IMR-90 (cell line): Measurements from ENCODE around the gene PTEN. TPM values are rescaled to one million over a fixed set of nuclear protein-coding genes. Genes with fewer than 3 reads are reported as not detected.

ENCODE experiments used
- ATAC-seq: fragments of 200-7000 bp; cut with Tn5 transposase; 2 replicates; pipeline ENCODE4 v1.9.1; 2020; ENCODE audit warnings: low read depth, mild to moderate bottlenecking, moderate library complexity
- BruUV-seq: library from RNA; stranded (reverse); fragments of 400-500 nt; replicated peaks from 2 replicates; lab custom pipeline; 2021; lab: Mats Ljungman, UMichigan
- CTCF ChIA-PET: fragments of 300-600 bp; formaldehyde crosslinking; extraction: SDS; loops from one replicate; lab custom pipeline; 2021; ENCODE audit warnings: antibody characterized with exemption; lab: Yijun Ruan, JAX
- POLR2A ChIA-PET: fragments of 300-600 bp; sonication (Branson Sonifier 250); formaldehyde crosslinking; loops from one replicate; lab custom pipeline; 2022; ENCODE audit warnings: antibody characterized with exemption; ENCODE audit not compliant: unreplicated experiment; lab: Charles Lee
- DNase-seq: peaks from one replicate; pipeline ENCODE4 v3.0.0; 2013
- H2AFZ ChIP-seq: replicated peaks from 2 replicates; pipeline ENCODE3; 2013; ENCODE audit warnings: low read length, mild to moderate bottlenecking; ENCODE audit not compliant: poor library complexity
- H2AK5ac ChIP-seq: 2 replicates; pipeline ENCODE4 v1.6.1; 2013; ENCODE audit warnings: low read depth, low read length, inconsistent platforms
- H2AK9ac ChIP-seq: replicated peaks from 2 replicates; pipeline ENCODE3; 2013; ENCODE audit warnings: mild to moderate bottlenecking, low read depth, low read length, moderate library complexity; ENCODE audit not compliant: poor library complexity
- H2BK120ac ChIP-seq: 2 replicates; pipeline ENCODE4 v1.6.1; 2013; ENCODE audit warnings: low read depth, low read length, inconsistent platforms
- H2BK15ac ChIP-seq: 3 replicates; pipeline ENCODE4 v1.6.1; 2013; ENCODE audit warnings: low read depth, low read length, inconsistent platforms
- H2BK20ac ChIP-seq: 2 replicates; pipeline ENCODE4 v1.6.1; 2013; ENCODE audit warnings: low read depth, mild to moderate bottlenecking, inconsistent platforms, low read length, moderate library complexity
- H2BK5ac ChIP-seq: 2 replicates; pipeline ENCODE4 v1.6.1; 2013; ENCODE audit warnings: mild to moderate bottlenecking, low read depth, low read length, inconsistent platforms; ENCODE audit not compliant: poor library complexity, severe bottlenecking
- H3K14ac ChIP-seq: replicated peaks from 2 replicates; pipeline ENCODE4 v1.6.1; 2013; ENCODE audit warnings: low read depth, low read length, inconsistent platforms
- H3K18ac ChIP-seq: 2 replicates; pipeline ENCODE4 v1.6.1; 2013; ENCODE audit warnings: low read depth, low read length, control low read depth
- H3K23ac ChIP-seq: 2 replicates; pipeline ENCODE4 v1.6.1; 2013; ENCODE audit warnings: low read depth, low read length, inconsistent platforms
- H3K27ac ChIP-seq: 2 replicates; pipeline ENCODE4 v1.5.1; 2013; ENCODE audit warnings: mild to moderate bottlenecking, control low read depth, low read length; ENCODE audit not compliant: insufficient read depth
- H3K27me3 ChIP-seq: 2 replicates; pipeline ENCODE4 v1.6.1; 2013; ENCODE audit warnings: low read length; ENCODE audit not compliant: control insufficient read depth, insufficient read depth
- H3K36me3 ChIP-seq: 2 replicates; pipeline ENCODE4 v1.6.1; 2013; ENCODE audit warnings: low read length, mixed read lengths; ENCODE audit not compliant: control insufficient read depth, insufficient read depth
- H3K4ac ChIP-seq: 2 replicates; pipeline ENCODE4 v1.6.1; 2013; ENCODE audit warnings: low read depth, low read length, inconsistent platforms
- H3K4me1 ChIP-seq: 2 replicates; pipeline ENCODE4 v1.6.1; 2013; ENCODE audit warnings: low read length, mixed read lengths; ENCODE audit not compliant: control insufficient read depth, insufficient read depth
- H3K4me2 ChIP-seq: 2 replicates; pipeline ENCODE4 v1.6.1; 2013; ENCODE audit warnings: low read depth, mild to moderate bottlenecking, control low read depth, low read length, moderate library complexity
- H3K4me3 ChIP-seq: 2 replicates; pipeline ENCODE4 v1.5.1; 2013; ENCODE audit warnings: low read depth, mild to moderate bottlenecking, control low read depth, low read length, moderate library complexity; ENCODE audit not compliant: insufficient read depth
- H3K56ac ChIP-seq: 2 replicates; pipeline ENCODE4 v1.6.1; 2013; ENCODE audit warnings: low read length, inconsistent platforms; ENCODE audit not compliant: insufficient read depth; ENCODE audit errors: extremely low read depth
- H3K79me1 ChIP-seq, 2 experiments: 2 replicates each; pipeline ENCODE4 v1.6.1; 2013; ENCODE audit warnings: low read length in 2 of 2, inconsistent platforms in 1 of 2, low read depth in 1 of 2
- H3K9ac ChIP-seq: 2 replicates; pipeline ENCODE4 v1.6.1; 2013; ENCODE audit warnings: low read depth, low read length, control low read depth
- H3K9me1 ChIP-seq: 2 replicates; pipeline ENCODE4 v1.6.1; 2013; ENCODE audit warnings: low read length, inconsistent platforms; ENCODE audit not compliant: insufficient read depth
- H3K9me3 ChIP-seq: 2 replicates; pipeline ENCODE4 v1.6.1; 2013; ENCODE audit warnings: low read length; ENCODE audit not compliant: control insufficient read depth, insufficient read depth
- H4K20me1 ChIP-seq: 2 replicates; pipeline ENCODE4 v1.6.1; 2013; ENCODE audit warnings: low read length, inconsistent platforms; ENCODE audit not compliant: insufficient read depth
- H4K5ac ChIP-seq: 2 replicates; pipeline ENCODE4 v1.6.1; 2013; ENCODE audit warnings: mild to moderate bottlenecking, low read depth, low read length, control low read depth
- H4K8ac ChIP-seq, 2 experiments: 2 replicates each; pipeline ENCODE4 v1.6.1; 2013; ENCODE audit warnings: low read depth in 2 of 2, low read length in 2 of 2, control low read depth in 1 of 2, inconsistent platforms in 1 of 2
- H4K91ac ChIP-seq: 2 replicates; pipeline ENCODE4 v1.6.1; 2013; ENCODE audit warnings: low read depth, low read length, inconsistent platforms; ENCODE audit not compliant: insufficient read depth
- BHLHE40 ChIP-seq: fragments of 150-350 bp; IDR thresholded peaks from 2 replicates; pipeline ENCODE4 v1.6.1; 2016; ENCODE audit warnings: mild to moderate bottlenecking, low read depth, low read length
- CHD1 ChIP-seq: IDR thresholded peaks from 2 replicates; pipeline ENCODE4 v1.6.1; 2012; ENCODE audit warnings: low read depth, low read length, improper control_type of control experiment
- FOS ChIP-seq: fragments of 150-350 bp; IDR thresholded peaks from 2 replicates; pipeline ENCODE4 v1.6.1; 2016; ENCODE audit warnings: low read depth, low read length
- MAFK ChIP-seq: IDR thresholded peaks from 2 replicates; pipeline ENCODE4 v1.6.1; 2012; ENCODE audit warnings: low read depth, low read length, improper control_type of control experiment
- MAZ ChIP-seq: IDR thresholded peaks from 2 replicates; pipeline ENCODE4 v1.6.1; 2012; ENCODE audit warnings: low read depth, mild to moderate bottlenecking, low read length, improper control_type of control experiment, moderate library complexity, borderline replicate concordance
- MXI1 ChIP-seq: IDR thresholded peaks from 2 replicates; pipeline ENCODE4 v1.6.1; 2012; ENCODE audit warnings: low read depth, mild to moderate bottlenecking, low read length, moderate library complexity, borderline replicate concordance
- NFE2L2 ChIP-seq: fragments of 150-350 bp; IDR thresholded peaks from 2 replicates; pipeline ENCODE4 v1.6.1; 2016; ENCODE audit warnings: low read depth, mild to moderate bottlenecking, low read length
- POLR2A ChIP-seq: IDR thresholded peaks from 2 replicates; pipeline ENCODE4 v1.6.1; 2012; ENCODE audit warnings: mild to moderate bottlenecking, low read depth, low read length
- RAD21 ChIP-seq: IDR thresholded peaks from 2 replicates; pipeline ENCODE4 v1.6.1; 2012; ENCODE audit warnings: low read length, improper control_type of control experiment
- RCOR1 ChIP-seq: IDR thresholded peaks from 2 replicates; pipeline ENCODE4 v1.6.1; 2012; ENCODE audit warnings: mild to moderate bottlenecking, low read length, improper control_type of control experiment; ENCODE audit not compliant: insufficient replicate concordance
- RFX5 ChIP-seq: IDR thresholded peaks from 2 replicates; pipeline ENCODE4 v1.8.0; 2012; ENCODE audit warnings: low read depth, mild to moderate bottlenecking, low read length, moderate library complexity
- SMC3 ChIP-seq: fragments of 150-350 bp; IDR thresholded peaks from 2 replicates; pipeline ENCODE4 v1.6.1; 2016; ENCODE audit warnings: low read depth, mild to moderate bottlenecking, antibody characterized with exemption, low read length, moderate library complexity
- WGBS, 2 experiments: methylation state at CpG; one replicate each; pipeline versions ENCODE4 v1.1.5 to v1.1.7; 2013; ENCODE audit warnings: missing lambda C conversion rate in 2 of 2; ENCODE audit not compliant: insufficient read length in 1 of 2; ENCODE audit errors: extremely low coverage in 2 of 2; 5-methylcytosine and 5-hydroxymethylcytosine counted together
- dilution Hi-C: fragments of 300-500 bp; cut with HindIII; formaldehyde crosslinking; loops from one replicate; pipeline ENCODE4 v1.14.3; 2018; ENCODE audit warnings: low sequenced_read_pairs; ENCODE audit not compliant: unreplicated experiment
- in situ Hi-C: fragments of 300-500 bp; cut with MboI; formaldehyde crosslinking; loops from 3 replicates; pipeline ENCODE4 v1.14.3; 2019; ENCODE audit warnings: low sequenced_read_pairs, inconsistent platforms, mixed read lengths
- intact Hi-C: fragments of 100-400 bp; cut with micrococcal nuclease; formaldehyde crosslinking; loops from 2 replicates; pipeline ENCODE4 v1.10.0; 2022
- polyA plus RNA-seq, 3 experiments: library from polyadenylated mRNA; depleted of rRNA; stranded (reverse); fragments of >200 nt; gene quantifications; 2 replicates each; pipeline ENCODE4 v1.2.3, GENCODE V29; 2012; ENCODE audit warnings: low replicate concordance in 1 of 3
- total RNA-seq: library from RNA; depleted of rRNA; stranded (reverse); fragments of >200 nt; gene quantifications from 2 replicates; pipeline ENCODE4 v1.2.3, GENCODE V29; 2012
- TF ChIP-seq, protein P1 (sequence below): fragments of 150-350 bp; IDR thresholded peaks from 2 replicates; pipeline ENCODE4 v1.6.1; 2016; ENCODE audit warnings: low read depth, mild to moderate bottlenecking, low read length, moderate library complexity, borderline replicate concordance
- TF ChIP-seq, protein P2 (sequence below): conservative IDR thresholded peaks from 2 replicates; pipeline ENCODE4 v1.5.1; 2012; ENCODE audit warnings: mild to moderate bottlenecking, low read depth, low read length, improper control_type of control experiment

PTEN gene
- total and polyA plus RNA-seq, 2 of the 4 experiments (the other 2 are of a cell fraction) = 12.0 to 38.9 TPM

DNA sequence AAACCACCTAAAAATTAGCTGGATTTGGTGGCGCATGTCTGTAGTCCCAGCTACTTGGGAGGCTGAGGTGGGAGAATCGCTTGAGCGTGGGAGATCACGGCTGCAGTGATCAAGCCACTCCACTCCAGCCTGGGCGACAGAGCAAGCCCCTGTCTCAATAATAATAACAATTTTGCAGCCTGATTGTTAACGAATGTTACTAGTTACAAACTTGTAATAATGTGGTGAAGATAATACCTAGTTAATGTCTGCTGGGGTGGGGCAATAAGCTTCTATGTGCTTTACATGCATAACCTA, 44.2 kb upstream of the PTEN start:
- Histone ChIP-seq H2BK15ac (no peak overlapping the region), H3K27me3 (no peaks in the 10 kb centered on the region), H3K18ac (no peak overlapping the region), H2BK5ac (no peak overlapping the region), H2AK9ac (no peak overlapping the region), H2BK120ac (no peak overlapping the region), H4K91ac (no peak overlapping the region), H2BK20ac (no peak overlapping the region), H3K9me3 (no peaks in the 10 kb centered on the region), H4K5ac (no peak overlapping the region), H2AK5ac (no peak overlapping the region), H4K20me1 (no peaks in the 10 kb centered on the region; the same call in 1 of the 2 replicates), H3K23ac (no peak overlapping the region), H3K4me3 (no peak overlapping the region), H3K4ac (no peak overlapping the region), H3K27ac (no peak overlapping the region), H3K9ac (no peak overlapping the region), H2AFZ (no peak overlapping the region), H3K4me2 (no peak overlapping the region), H3K36me3 (no peaks in the 10 kb centered on the region), H3K56ac (no peak overlapping the region), H3K9me1 (no peaks in the 10 kb centered on the region; the same call in 1 of the 2 replicates), H3K14ac (no peak overlapping the region), H3K4me1 (no peaks in the 10 kb centered on the region), H4K8ac (no peak overlapping the region; a peak in 1 of 4 replicates), H3K79me1 (peaks cover 4 to 19% of the 10 kb centered on the region in 2 experiments; a peak in 2 of 4 replicates)
- TF ChIP-seq MAZ (no peak), MAFK (no peak), POLR2A (no peak), NFE2L2 (no peak), RCOR1 (no peak), SMC3 (no peak), RAD21 (no peak), FOS (no peak), BHLHE40 (no peak), RFX5 (no peak), MXI1 (no peak), CHD1 (no peak)
- TF ChIP-seq, protein P1, sequence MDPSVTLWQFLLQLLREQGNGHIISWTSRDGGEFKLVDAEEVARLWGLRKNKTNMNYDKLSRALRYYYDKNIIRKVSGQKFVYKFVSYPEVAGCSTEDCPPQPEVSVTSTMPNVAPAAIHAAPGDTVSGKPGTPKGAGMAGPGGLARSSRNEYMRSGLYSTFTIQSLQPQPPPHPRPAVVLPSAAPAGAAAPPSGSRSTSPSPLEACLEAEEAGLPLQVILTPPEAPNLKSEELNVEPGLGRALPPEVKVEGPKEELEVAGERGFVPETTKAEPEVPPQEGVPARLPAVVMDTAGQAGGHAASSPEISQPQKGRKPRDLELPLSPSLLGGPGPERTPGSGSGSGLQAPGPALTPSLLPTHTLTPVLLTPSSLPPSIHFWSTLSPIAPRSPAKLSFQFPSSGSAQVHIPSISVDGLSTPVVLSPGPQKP = no peak
- TF ChIP-seq, protein P2, sequence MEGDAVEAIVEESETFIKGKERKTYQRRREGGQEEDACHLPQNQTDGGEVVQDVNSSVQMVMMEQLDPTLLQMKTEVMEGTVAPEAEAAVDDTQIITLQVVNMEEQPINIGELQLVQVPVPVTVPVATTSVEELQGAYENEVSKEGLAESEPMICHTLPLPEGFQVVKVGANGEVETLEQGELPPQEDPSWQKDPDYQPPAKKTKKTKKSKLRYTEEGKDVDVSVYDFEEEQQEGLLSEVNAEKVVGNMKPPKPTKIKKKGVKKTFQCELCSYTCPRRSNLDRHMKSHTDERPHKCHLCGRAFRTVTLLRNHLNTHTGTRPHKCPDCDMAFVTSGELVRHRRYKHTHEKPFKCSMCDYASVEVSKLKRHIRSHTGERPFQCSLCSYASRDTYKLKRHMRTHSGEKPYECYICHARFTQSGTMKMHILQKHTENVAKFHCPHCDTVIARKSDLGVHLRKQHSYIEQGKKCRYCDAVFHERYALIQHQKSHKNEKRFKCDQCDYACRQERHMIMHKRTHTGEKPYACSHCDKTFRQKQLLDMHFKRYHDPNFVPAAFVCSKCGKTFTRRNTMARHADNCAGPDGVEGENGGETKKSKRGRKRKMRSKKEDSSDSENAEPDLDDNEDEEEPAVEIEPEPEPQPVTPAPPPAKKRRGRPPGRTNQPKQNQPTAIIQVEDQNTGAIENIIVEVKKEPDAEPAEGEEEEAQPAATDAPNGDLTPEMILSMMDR = no peak
- dilution Hi-C loops = no loop called here
- no CpG with 5 or more reads among the region's 6 CpGs for WGBS, 2 experiments
- ChIA-PET POLR2A (no interaction called here), CTCF (no interaction called here)
- in situ Hi-C loops = no loop called here
- no peak for ATAC-seq
- BruUV-seq = no TSS peak
- no peak for DNase-seq
- intact Hi-C loops = no loop called here
